ACC112 (cell line): ENCODE data around the gene MTHFS.

ENCODE experiments used
- H2AFZ ChIP-seq: fragments of 200-600 bp; sonication (generic); one replicate; pipeline ENCODE4 v1.6.0; 2017; ENCODE audit warnings: antibody characterized with exemption, low read length; ENCODE audit not compliant: unreplicated experiment
- H3K27ac ChIP-seq: fragments of 200-600 bp; sonication (generic); 2 replicates; pipeline ENCODE4 v1.5.1; 2014; ENCODE audit warnings: low read depth, mild to moderate bottlenecking, antibody characterized with exemption, low read length, moderate library complexity
- H3K27me3 ChIP-seq: fragments of 200-600 bp; sonication (generic); 2 replicates; pipeline ENCODE4 v1.6.1; 2014; ENCODE audit warnings: mild to moderate bottlenecking, antibody characterized with exemption, low read length, moderate library complexity, mixed read lengths; ENCODE audit not compliant: insufficient read depth
- H3K36me3 ChIP-seq: fragments of 200-600 bp; sonication (generic); 2 replicates; pipeline ENCODE4 v1.6.1; 2016; ENCODE audit warnings: mild to moderate bottlenecking, antibody characterized with exemption, low read length, moderate library complexity, mixed read lengths; ENCODE audit not compliant: insufficient read depth
- H3K4me1 ChIP-seq: fragments of 200-600 bp; sonication (generic); one replicate; pipeline ENCODE4 v1.6.1; 2016; ENCODE audit warnings: low read length, mixed read lengths; ENCODE audit not compliant: insufficient read depth, unreplicated experiment, control insufficient read depth
- H3K4me3 ChIP-seq: fragments of 200-600 bp; sonication (generic); 2 replicates; pipeline ENCODE4 v1.5.1; 2014; ENCODE audit warnings: mild to moderate bottlenecking, low read depth, low read length
- H3K79me2 ChIP-seq: fragments of 200-600 bp; sonication (generic); one replicate; pipeline ENCODE4 v1.6.0; 2016; ENCODE audit warnings: low read length; ENCODE audit not compliant: control insufficient read depth, unreplicated experiment, insufficient read depth

MTHFS gene

GRCh38 chr15:79898369-79898768 lies 1.6 kb upstream of the MTHFS start:
- Histone ChIP-seq H2AFZ (no peak overlapping the region), H3K4me1 (peaks cover 35% of the 10 kb centered on the region), H3K27ac (peak overlapping the region; percentile 55), H3K4me3 (peak overlapping the region; percentile 31; the same call in 1 of the 2 replicates), H3K27me3 (no peaks in the 10 kb centered on the region), H3K36me3 (no peaks in the 10 kb centered on the region), H3K79me2 (peaks cover 23% of the 10 kb centered on the region)

GRCh38 chr15:79897701-79898113 lies 893 bp upstream of the MTHFS start:
- Histone ChIP-seq H3K4me1 (peaks cover 35% of the 10 kb centered on the region), H3K79me2 (peaks cover 23% of the 10 kb centered on the region), H3K27me3 (no peaks in the 10 kb centered on the region), H3K27ac (peak overlapping the region; percentile 64; the same call in 1 of the 2 replicates), H2AFZ (no peak overlapping the region), H3K4me3 (peak overlapping the region; percentile 93), H3K36me3 (no peaks in the 10 kb centered on the region)

- Histone ChIP-seq H3K4me1 (peaks cover 35% of the 10 kb centered on the region), H3K27me3 (no peaks in the 10 kb centered on the region), H3K79me2 (peaks cover 23% of the 10 kb centered on the region), H3K36me3 (no peaks in the 10 kb centered on the region), H3K27ac (peak overlapping the region; percentile 64), H2AFZ (peak overlapping the region; percentile 77), H3K4me3 (peak overlapping the region; percentile 93)
Observed at GRCh38 chr15:79897380-79897678, 515 bp upstream of the MTHFS start.

- Histone ChIP-seq H3K27me3 (no peaks in the 10 kb centered on the region), H3K4me1 (peaks cover 35% of the 10 kb centered on the region), H3K79me2 (peaks cover 23% of the 10 kb centered on the region), H3K36me3 (no peaks in the 10 kb centered on the region), H3K27ac (peak overlapping the region; percentile 64), H2AFZ (peak overlapping the region; percentile 77), H3K4me3 (peak overlapping the region; percentile 93)
Observed at GRCh38 chr15:79896131-79896633, 632 bp downstream of the MTHFS start.

GRCh38 chr15:79887054-79887930 lies 9.5 kb downstream of the MTHFS start:
- H3K27me3 ChIP-seq: no peaks in the 10 kb centered on the region
- H3K79me2 ChIP-seq: peaks cover 3% of the 10 kb centered on the region

GRCh38 chr15:79886124-79886523 lies 10.7 kb downstream of the MTHFS start:
- no peak overlapping the region for H3K27ac ChIP-seq
- H3K27me3 ChIP-seq: no peaks in the 10 kb centered on the region
- peaks cover 3% of the 10 kb centered on the region for H3K79me2 ChIP-seq
- H3K36me3 ChIP-seq: peaks cover 18% of the 10 kb centered on the region
- no peak overlapping the region for H3K4me3 ChIP-seq
- H2AFZ ChIP-seq: no peak overlapping the region
- no peaks in the 10 kb centered on the region for H3K4me1 ChIP-seq

More at GRCh38 chr15:79887054-79887930, 9.5 kb downstream of the MTHFS start:
- Histone ChIP-seq H3K4me1 (no peaks in the 10 kb centered on the region), H2AFZ (no peak overlapping the region), H3K36me3 (peaks cover 14% of the 10 kb centered on the region), H3K4me3 (no peak overlapping the region), H3K27ac (no peak overlapping the region)

GRCh38 chr15:79884204-79884596 lies 12.6 kb downstream of the MTHFS start:
- peaks cover 26% of the 10 kb centered on the region for H3K36me3 ChIP-seq
- H3K79me2 ChIP-seq: peaks cover 3% of the 10 kb centered on the region
- no peak overlapping the region for H3K4me3 ChIP-seq

GRCh38 chr15:79883579-79884203 lies 13.1 kb downstream of the MTHFS start:
- Histone ChIP-seq H3K27ac (no peak overlapping the region), H2AFZ (no peak overlapping the region)

More at GRCh38 chr15:79884204-79884596, 12.6 kb downstream of the MTHFS start:
- H3K4me1 ChIP-seq: no peaks in the 10 kb centered on the region
- no peak overlapping the region for H2AFZ ChIP-seq
- no peak overlapping the region for H3K27ac ChIP-seq
- no peaks in the 10 kb centered on the region for H3K27me3 ChIP-seq

GRCh38 chr15:79881668-79882067 lies 15.1 kb downstream of the MTHFS start:
- Histone ChIP-seq H3K4me1 (no peaks in the 10 kb centered on the region), H3K27me3 (no peaks in the 10 kb centered on the region), H3K79me2 (peaks cover 3% of the 10 kb centered on the region), H3K36me3 (peaks cover 47% of the 10 kb centered on the region), H2AFZ (no peak overlapping the region), H3K4me3 (no peak overlapping the region), H3K27ac (no peak overlapping the region)

More at GRCh38 chr15:79883579-79884203, 13.1 kb downstream of the MTHFS start:
- H3K4me3 ChIP-seq: no peak overlapping the region
- H3K27me3 ChIP-seq: no peaks in the 10 kb centered on the region
- H3K79me2 ChIP-seq: peaks cover 3% of the 10 kb centered on the region
- H3K36me3 ChIP-seq: peaks cover 30% of the 10 kb centered on the region
- H3K4me1 ChIP-seq: no peaks in the 10 kb centered on the region

GRCh38 chr15:79881254-79881653 lies 15.6 kb downstream of the MTHFS start:
- peaks cover 47% of the 10 kb centered on the region for H3K36me3 ChIP-seq
- H3K4me1 ChIP-seq: no peaks in the 10 kb centered on the region
- no peak overlapping the region for H3K4me3 ChIP-seq
- H2AFZ ChIP-seq: no peak overlapping the region
- H3K27ac ChIP-seq: no peak overlapping the region
- no peaks in the 10 kb centered on the region for H3K27me3 ChIP-seq
- H3K79me2 ChIP-seq: peaks cover 3% of the 10 kb centered on the region
